ENCODE results near the gene BRI3BP.

DNA sequence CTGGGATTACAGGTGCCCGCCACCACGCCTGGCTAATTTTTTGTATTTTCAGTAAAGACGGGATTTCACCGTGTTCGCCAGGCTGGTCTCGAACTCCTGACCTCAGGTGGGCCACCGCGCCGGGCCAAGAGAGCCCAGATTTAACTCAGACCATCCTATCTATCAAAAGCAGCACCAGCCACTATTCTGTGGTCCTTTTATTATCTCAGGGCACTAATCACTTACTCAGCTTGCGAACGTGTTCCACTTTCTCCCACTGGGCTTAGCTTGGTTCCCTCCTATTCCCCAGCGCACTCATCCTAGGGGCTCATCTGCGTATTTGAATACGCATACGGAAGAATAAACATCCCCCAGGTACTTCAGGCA is 55.6 kb downstream of the BRI3BP start:
- TF ChIP-seq, protein P1, sequence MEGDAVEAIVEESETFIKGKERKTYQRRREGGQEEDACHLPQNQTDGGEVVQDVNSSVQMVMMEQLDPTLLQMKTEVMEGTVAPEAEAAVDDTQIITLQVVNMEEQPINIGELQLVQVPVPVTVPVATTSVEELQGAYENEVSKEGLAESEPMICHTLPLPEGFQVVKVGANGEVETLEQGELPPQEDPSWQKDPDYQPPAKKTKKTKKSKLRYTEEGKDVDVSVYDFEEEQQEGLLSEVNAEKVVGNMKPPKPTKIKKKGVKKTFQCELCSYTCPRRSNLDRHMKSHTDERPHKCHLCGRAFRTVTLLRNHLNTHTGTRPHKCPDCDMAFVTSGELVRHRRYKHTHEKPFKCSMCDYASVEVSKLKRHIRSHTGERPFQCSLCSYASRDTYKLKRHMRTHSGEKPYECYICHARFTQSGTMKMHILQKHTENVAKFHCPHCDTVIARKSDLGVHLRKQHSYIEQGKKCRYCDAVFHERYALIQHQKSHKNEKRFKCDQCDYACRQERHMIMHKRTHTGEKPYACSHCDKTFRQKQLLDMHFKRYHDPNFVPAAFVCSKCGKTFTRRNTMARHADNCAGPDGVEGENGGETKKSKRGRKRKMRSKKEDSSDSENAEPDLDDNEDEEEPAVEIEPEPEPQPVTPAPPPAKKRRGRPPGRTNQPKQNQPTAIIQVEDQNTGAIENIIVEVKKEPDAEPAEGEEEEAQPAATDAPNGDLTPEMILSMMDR (IDR thresholded peaks at IDR 0.05): no peak
- no peak for TF ChIP-seq POLR2A (IDR thresholded peaks at IDR 0.05)
- TF ChIP-seq POLR2AphosphoS5 (IDR thresholded peaks at IDR 0.05): no peak

Data from prostate gland (tissue), 2 donors.